ENCODE results near the gene TLE5.
"Not testable (repeated sequence)": the region's sequence is repeated elsewhere in the genome, so short reads cannot be mapped to it uniquely, and the experiment has no call there.

The TLE5 gene

GRCh38 chr19:3096267-3096901, 34.1 kb upstream of the TLE5 start:
- no peak for DNase-seq (ENCODE audit: low spot score)

DNA sequence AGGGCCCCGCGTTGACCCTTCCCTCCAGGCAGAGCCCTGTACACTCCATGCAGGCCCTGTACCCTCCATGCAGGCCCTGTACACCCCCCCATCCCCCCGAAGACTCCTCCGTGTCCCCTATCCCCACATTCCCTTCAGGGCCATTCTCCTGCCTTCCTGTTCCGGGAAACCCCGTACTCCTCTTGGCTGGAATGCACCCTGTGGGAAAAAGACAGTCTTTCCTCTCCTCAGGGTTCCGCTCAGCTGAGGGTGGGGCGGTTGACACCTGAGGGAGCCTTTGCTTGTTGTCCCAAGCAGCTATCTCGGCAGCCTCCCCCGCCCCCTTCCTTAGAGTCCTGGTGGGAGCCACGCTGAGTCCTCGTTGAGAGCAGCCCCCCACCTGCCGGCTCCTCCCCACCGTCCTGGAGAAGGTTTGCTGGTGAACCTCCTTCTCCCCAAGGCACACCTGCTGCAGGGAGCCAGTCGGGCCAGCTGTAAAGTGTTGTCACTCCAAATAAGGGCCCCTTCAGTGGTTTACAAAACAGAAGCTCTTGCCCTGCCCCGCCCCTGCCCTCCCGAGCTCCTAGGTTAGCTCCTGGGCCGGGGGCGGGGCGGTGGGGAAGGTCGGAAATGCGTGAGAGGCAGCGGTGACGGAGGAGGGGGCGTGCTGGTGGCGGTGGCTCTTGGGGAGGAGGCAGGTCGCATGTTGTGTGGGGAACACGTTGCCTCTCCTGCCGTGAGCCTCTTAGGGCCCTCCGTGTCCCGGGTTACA, 33.3 kb upstream of the TLE5 start:
- no peak for DNase-seq (ENCODE audit: low spot score)

- no peak for DNase-seq (ENCODE audit: low spot score)
These were observed 32.5 kb upstream of the TLE5 start for GRCh38 chr19:3094601-3095440.

GRCh38 chr19:3089299-3089855, 27.1 kb upstream of the TLE5 start:
- not testable (repeated sequence) for DNase-seq (ENCODE audit: low spot score)

DNA sequence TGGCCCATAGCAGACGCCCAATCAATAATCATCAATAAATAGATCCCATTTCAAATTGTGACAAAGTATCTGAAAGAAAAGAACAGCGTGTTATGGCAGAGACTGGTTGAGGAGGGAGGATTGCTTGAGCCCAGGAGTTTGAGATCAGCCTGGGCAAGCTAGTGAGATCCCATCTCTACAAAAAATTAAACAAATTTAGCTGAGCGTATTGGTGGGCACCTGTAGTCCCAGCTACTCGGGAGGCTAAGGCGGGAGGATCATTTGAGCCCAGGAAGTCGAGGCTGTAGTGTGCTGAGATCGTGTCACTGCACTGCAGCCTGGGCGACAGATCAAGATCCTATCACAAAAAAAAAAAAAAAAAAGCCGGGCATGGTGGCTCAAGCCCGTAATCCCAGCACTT, 25.5 kb upstream of the TLE5 start:
- no peak for DNase-seq (ENCODE audit: low spot score)

DNA sequence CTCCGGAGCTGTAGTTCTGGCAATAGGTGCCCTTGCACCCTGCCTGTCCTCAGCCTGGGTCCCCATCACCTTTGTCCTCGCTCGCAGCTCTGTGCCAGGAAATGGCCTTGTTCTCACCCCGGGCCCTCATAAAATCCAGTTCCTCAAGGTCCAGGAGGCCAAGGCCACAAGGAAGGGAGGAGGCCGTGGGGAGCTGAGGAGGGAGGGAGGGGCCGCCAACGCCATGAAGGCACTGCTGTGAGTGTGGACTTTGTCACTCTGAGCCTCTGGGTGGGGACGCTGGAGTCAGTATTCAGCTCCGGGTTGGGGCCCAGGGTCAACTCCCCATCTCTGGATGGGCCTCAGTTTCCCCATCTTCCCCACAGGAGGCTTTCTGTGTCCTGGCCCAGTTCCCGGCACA, 22.6 kb upstream of the TLE5 start:
- no peak for DNase-seq (ENCODE audit: low spot score)

DNA sequence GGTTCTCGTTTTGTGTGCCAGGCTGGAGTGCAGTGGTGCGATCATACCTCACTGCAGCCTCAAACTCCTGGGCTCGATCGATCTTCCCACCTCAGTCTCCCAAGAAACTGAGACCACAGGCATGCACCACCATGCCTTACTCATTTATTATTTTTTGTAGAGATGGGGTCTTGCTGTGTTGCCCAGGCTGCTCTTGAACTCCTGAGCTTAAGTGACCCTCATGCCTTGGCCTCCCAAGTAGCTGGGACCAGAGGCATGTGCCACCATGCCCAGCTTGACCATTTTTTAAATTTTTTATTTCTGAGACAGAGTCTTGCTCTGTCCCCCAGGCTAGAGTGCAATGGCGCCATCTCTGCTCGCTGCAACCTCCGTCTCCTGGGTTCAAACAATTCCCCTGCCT, 21.7 kb upstream of the TLE5 start:
- no peak for DNase-seq (ENCODE audit: low spot score)

DNA sequence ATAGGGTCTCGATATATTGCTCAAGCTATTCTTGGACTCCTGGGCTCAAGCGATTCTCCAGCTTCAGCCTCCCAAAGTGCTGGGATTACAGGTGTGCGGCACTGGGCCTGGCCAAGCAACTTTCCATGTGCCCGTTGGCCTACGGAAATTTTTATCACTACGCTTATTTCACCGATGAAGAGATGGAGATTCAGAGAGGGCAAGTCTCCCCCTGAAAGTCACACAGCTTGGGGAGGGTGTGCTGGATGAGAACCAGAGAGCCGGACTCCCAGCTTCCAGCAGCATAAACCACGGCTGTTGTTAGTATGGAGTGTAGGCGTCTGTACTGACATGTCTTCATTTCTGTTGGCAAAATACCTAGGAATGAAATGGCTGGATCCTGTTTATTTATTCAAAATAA, 20.0 kb upstream of the TLE5 start:
- DNase-seq (ENCODE audit: low spot score), result no peak

- no peak for DNase-seq (ENCODE audit: low spot score)
These were observed 18.0 kb upstream of the TLE5 start for GRCh38 chr19:3080286-3080685.

DNA sequence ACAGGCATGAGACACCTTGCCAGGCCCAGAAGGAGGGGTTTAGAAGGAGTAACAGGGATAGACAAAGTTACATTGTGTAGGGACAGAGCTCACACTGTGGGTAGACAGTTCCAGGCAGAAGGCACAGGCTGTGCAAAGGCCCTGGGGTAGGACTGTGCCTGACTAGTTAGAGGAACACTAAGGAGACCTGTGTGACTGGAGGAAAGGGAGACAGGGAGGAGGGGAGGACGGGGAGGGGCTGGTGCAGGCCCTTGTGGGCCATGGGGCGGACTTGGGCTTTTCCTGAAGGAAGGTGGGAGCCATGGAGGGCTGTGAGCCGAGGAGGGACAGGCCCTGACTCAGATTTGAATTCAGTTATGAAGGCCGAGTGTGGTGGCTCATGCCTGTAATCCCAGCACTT, 17.3 kb upstream of the TLE5 start:
- DNase-seq (ENCODE audit: low spot score), result no peak

DNA sequence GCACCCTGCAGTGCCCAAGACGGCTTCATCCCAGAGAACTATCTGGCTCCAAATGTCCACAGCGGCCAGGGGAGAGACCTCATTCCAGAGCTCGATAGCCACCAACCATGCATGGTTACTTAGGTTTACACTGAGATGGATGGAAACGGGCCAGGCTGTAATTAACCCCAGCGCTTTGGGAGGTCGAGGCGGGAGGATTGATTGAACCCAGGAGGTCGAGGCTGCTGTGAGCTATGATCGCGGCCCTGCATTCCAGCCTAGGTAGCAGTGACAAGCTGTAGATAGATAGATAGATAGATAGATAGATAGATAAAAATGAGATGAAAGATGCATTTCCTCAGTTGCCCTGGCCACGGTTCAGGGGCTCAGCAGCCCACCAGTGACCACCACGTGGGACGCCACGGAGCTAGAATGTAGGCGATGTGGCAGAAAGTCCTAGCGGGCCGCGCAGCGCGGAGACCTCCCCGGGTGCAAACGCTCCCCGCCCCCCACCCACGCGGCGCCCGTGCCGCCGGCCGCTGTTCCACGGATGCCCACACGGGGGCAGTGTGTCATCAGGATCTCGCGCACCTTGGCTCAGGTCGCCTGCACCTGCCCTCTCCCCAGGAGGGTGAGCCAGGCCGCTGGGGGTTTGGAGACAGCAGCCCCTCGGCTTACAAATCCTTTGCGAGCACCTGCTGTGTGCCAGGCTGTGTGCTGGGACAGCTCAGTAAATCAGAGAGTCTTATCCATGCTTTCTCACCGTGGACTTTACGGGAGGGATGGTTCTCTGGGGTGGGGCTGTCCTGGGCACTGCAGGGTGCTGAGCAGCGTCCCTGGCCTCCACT, 13.5 kb upstream of the TLE5 start:
- no peak for DNase-seq (ENCODE audit: low spot score)

DNA sequence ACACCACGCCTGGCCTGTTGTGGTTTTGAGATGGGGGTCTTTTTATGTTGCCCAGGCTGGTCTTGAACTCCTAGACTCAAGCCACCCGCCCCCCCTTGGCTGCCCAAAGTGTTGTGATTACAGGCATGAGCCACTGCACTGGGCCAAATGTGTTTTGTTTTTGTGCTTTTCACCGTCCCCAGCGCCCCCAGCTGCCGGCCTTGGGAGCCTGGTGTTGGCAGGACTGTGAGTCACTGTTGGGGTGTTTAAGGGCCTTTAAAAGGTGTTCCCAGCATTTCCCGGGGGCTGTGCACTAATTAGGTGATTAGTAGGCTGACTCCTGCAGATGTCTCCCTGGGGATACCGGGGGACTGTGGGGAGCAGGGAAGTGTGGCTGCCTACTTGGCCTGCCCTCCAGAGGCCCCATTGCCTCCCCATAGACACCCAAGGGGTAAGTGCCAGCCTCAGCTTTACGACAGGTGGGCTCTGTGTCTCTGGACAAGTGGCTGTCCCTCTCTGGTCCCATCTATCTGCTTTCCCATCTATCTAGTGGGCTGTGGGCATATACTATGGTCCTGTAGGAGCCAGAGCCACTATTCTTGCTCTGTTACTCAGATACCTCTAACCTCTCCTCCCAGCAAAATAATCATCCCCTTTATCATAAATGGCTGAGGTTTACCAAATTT, 11.8 kb upstream of the TLE5 start:
- no peak for DNase-seq (ENCODE audit: low spot score)

DNA sequence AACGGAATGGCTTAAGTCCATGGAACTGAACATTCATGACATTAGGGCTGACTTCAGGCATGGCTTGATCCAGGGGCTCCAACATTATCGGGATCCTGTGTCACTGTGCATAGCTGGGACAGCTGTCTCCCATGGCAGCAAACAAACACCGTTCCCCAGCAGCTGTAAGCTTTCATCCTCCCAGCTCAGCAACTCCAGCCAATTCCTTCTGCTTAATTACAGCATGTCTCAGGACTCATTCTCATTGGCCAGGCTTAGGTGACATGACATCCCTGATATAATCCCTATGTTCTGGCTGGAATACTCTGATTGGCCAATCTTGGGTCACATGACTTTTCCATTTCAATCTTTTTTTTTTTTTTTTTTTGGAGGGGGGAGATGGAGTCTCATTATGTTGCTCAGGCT, 10.9 kb upstream of the TLE5 start:
- DNase-seq (ENCODE audit: low spot score), result no peak

DNA sequence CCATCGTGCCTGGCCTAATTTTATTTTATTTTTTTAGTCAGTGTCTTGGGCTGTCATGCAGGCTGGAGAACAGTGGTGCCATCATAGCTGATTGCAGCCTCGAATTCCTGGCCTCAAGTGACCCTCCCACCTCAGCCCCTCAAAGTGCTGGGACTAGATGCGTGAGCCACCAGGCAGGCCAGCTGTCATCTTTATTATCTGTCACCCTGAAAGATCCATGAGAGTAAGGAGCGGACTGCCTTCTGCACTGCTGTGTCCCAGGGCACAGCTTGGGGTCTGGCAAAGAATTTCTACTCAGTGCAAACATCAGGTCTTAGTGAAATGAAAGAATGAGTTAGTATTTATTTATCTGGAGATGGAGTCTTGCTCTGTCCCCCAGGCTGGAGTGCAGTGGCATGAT, 9.5 kb upstream of the TLE5 start:
- no peak for DNase-seq (ENCODE audit: low spot score)

DNA sequence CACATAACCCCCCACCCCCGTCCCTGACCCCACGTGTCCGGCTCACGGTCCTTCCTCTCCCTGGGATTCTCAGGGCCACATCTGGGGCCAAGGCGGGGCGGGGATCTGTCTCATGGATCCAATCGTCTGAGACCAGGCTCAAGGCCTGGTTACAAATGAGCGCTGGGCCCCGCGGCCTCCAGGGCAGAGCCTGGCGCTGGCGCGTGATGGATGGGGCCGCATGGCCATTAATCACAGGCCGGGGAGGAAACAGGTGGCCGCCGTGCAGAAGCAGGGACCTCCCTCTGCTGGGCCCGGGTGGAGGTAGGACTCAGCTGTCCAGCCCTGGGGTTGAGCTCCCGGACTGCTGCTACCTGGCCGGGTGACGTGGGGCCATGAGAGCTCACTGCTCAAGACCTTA, 5.8 kb upstream of the TLE5 start:
- DNase-seq (ENCODE audit: low spot score), result no peak

DNA sequence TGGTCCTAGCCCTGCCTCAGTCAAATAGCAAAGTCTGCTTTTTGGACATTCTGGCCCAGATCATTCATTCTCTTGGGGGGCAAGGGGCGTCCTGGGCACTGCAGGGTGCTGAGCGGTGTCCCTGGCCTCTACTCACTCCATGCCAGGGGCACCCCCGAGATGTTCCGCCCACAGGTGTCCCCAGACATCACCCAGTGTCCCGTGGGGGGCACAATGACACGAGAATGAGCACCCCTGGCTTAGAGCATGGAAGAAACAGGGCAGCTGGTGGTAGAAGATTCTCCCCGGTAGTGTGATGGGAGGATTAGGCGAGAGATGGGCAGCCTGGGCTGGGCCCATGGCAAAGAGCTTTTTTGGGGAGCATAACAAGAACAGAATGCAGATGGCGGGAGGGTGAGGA, 5.3 kb upstream of the TLE5 start:
- no peak for DNase-seq (ENCODE audit: low spot score)

- no peak for DNase-seq (ENCODE audit: low spot score)
These were observed 4.3 kb upstream of the TLE5 start for GRCh38 chr19:3066482-3067049.

DNA sequence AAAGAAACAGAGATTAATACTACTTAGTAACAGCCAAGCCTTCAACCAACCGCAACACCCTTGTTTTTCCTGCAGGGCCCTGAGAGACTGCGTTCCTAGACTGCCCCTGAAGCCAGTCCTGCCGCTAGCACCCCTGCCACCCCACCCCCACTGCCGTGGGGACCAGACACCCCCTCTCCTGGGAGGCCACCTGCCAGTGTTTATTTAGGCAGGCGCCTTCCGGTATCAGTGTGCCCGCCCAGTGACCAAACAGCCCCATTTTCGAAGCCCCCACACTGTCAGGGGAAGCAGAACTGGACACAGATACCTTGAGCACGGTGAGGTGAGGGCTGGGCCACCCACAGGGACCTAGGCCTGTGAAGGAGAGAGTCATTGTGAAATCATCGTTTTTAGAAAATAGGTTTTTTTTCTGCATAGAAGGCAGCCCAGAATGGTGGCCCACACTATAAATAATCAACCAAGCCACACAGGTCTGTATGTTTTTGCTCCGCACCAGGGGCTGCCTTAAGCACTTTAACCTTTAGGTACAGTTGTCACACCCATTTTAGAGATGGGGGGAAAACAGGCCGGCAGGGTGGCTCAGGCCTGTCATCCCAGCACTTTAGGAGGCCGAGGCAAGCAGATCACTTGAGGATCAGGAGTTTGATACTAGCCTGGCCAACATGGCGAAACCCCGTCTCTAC, 3.5 kb upstream of the TLE5 start:
- no peak for DNase-seq (ENCODE audit: low spot score)

DNA sequence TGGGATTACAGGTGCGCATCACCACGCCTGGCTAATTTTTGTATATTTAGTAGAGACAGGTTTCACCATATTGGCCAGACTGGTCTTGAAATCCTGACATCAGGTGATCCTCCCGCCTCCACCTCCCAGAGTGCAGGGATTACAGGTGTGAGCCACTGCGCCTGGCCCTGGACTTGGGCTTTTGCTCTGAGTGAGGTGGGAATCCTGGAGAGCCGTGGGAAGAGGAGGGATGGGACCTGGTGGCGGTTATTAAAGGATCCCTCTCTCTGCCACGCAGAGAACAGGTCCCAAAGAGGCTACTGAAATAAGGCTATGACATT, 1.7 kb upstream of the TLE5 start:
- DNase-seq (ENCODE audit: low spot score), result no peak
